Activated T-cell treated with anti-CD3 and anti-CD28 coated beads, Interleukin-2, amount 50 U/mL, for 4 hours (primary cell): Measurements from ENCODE around the gene TACC3. TPM values are rescaled to one million over a fixed set of nuclear protein-coding genes. Genes with fewer than 3 reads are reported as not detected.
A peak's percentile ranks its signal among the peaks of the same experiment; 100 is the strongest.

Experiments
- ATAC-seq, 2 donors: fragments of 200-7000 bp; cut with Tn5 transposase; one replicate each; pipeline ENCODE4 v1.10.0; 2021
- DNase-seq: peaks from one replicate; pipeline ENCODE4 v3.0.0-alpha.2; 2020
- H3K27me3 Mint-ChIP-seq: one replicate; pipeline ENCODE4 v1.8.0; 2021; ENCODE audit warnings: low read depth, mixed read lengths
- H3K36me3 Mint-ChIP-seq: one replicate; pipeline ENCODE4 v1.8.0; 2022; ENCODE audit warnings: mixed read lengths; ENCODE audit not compliant: insufficient read depth
- H3K4me1 Mint-ChIP-seq: one replicate; pipeline ENCODE4 v1.8.0; 2021; ENCODE audit warnings: low read depth, mixed read lengths
- H3K4me3 Mint-ChIP-seq: one replicate; pipeline ENCODE4 v1.8.0; 2021; ENCODE audit warnings: mild to moderate bottlenecking, moderate library complexity, mixed read lengths
- H3K9me3 Mint-ChIP-seq: one replicate; pipeline ENCODE4 v1.8.0; 2021; ENCODE audit warnings: mixed read lengths
- total RNA-seq, 3 donors: library from RNA; stranded (reverse); gene quantifications; one replicate each; pipeline ENCODE4 v1.2.1, GENCODE V29; 2021

TACC3 gene
- total RNA-seq, 3 donors from 2014 or later: 53.1 to 75.0 (median 69.3) TPM

DNA sequence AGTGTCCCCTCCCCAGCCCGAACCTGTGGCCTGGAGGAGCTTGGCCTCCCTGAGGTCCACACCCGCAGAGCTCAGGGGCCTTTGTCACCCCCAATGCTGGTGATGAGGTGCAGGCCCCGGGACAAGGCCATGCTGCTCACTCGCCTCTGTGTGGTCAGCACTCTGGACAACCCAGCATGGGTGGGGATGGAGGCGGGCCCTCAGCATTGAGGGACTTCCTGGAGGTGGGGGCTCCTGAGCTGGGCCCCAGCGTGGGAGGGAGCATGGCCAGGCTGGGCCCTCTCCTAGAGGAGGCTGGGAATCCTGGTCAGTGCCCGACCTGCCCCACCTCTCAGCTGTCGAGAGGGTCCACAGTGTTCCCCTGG, 30.6 kb downstream of the TACC3 start:
- no peaks in the 10 kb centered on the region for H3K27me3 Mint-ChIP-seq
- H3K36me3 Mint-ChIP-seq: no peaks in the 10 kb centered on the region
- no peaks in the 10 kb centered on the region for H3K9me3 Mint-ChIP-seq
- no peak for ATAC-seq
- H3K4me3 Mint-ChIP-seq: no peak overlapping the region
- no peaks in the 10 kb centered on the region for H3K4me1 Mint-ChIP-seq
- DNase-seq: no peak

DNA sequence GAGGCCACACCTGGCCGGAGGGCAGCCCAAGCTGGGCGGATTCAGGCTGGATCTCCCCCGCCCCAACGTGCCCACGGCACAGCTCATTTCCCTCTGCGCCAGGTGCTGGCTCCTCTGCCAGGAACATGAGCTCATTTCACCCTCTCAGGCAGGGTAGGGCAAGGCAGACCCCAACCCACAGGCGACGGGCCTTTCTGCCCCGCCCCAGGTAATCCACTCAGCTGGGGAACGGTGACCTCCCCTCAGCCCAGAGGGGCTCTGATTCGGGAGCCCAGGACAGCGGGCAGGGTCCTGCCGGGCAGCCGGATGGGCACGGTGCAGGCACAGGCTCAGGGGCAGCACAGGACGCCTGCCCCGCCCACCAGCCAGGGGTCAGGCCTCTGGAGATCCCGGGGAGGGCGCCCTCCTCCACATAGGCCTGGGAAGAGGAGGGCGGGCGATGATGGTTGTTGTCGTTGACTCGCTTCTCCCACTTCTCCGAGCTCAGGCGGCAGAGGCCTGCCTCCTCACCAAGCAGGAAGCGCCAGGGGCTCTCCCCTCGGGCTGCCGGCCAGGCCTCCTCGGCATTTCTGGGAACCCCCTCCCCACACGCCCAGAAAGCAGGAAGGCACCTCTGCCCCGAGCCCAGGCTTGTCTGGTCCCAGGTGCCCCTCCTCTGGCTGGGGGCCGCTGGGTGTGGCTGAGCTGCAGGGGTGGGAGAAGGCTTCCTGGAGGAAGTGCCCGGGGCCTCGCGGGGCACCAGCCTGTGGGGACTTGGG, 31.1 kb downstream of the TACC3 start:
- H3K9me3 Mint-ChIP-seq: no peaks in the 10 kb centered on the region
- no peak overlapping the region for H3K4me3 Mint-ChIP-seq
- no peaks in the 10 kb centered on the region for H3K36me3 Mint-ChIP-seq
- no peaks in the 10 kb centered on the region for H3K27me3 Mint-ChIP-seq
- DNase-seq (no peak), ATAC-seq (peak; percentile 12 to 21)
- H3K4me1 Mint-ChIP-seq: no peaks in the 10 kb centered on the region

DNA sequence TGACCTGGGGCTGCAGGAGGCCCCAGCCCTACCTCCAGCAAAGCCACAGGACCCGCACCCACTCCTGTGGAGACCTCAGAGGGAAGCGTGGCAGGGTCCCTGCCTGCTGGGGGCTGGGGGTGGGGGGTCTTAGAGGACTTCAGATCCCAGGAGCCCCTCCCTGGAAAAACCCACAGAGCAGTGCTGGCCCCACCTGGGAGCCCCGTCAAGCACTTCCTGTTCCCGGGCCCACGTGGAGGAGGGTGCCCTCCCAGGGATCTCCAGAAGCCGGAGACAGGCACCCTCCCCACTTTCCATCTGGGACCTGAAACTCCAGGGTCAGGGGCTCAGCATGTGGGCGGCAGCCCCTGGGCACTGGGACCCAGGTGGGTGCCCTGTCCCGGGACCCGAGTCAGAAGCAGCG, 32.0 kb downstream of the TACC3 start:
- H3K4me3 Mint-ChIP-seq: no peak overlapping the region
- no peaks in the 10 kb centered on the region for H3K36me3 Mint-ChIP-seq
- DNase-seq (no peak), ATAC-seq (no peak)
- H3K27me3 Mint-ChIP-seq: no peaks in the 10 kb centered on the region
- no peaks in the 10 kb centered on the region for H3K9me3 Mint-ChIP-seq
- no peaks in the 10 kb centered on the region for H3K4me1 Mint-ChIP-seq

DNA sequence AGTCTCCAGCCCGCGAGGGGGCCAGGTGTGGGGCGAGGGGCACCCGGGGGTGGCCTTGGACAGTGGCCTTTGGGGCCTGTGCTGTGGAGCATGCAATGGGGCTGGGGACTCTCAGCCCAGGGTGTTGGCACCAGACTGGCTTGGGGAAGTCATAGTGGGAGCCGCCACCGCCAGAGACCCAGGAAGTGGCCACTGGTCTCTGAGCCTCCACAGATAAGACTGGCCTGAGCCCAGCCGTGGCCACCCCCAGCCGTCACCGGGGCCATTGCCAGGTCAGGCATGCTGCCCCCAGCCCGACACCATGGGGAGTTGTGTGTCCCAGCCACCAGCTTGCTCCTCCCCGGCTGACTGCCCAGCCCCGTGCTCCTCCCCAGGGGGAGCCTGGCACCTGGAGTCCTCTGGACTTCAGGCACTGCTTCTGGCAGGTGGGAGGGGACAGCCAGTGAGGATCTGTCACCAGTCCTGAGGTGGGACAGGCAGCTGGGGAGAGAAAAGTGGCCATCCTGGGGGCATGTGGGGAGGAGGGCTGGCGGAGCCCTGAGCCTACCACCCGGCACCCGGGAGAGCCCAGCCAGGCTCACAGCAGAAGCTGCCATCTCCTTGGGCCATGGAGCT, 32.5 kb downstream of the TACC3 start:
- H3K4me1 Mint-ChIP-seq: no peaks in the 10 kb centered on the region
- no peak overlapping the region for H3K4me3 Mint-ChIP-seq
- no peaks in the 10 kb centered on the region for H3K27me3 Mint-ChIP-seq
- no peak for ATAC-seq
- no peaks in the 10 kb centered on the region for H3K9me3 Mint-ChIP-seq
- no peak for DNase-seq
- H3K36me3 Mint-ChIP-seq: no peaks in the 10 kb centered on the region

DNA sequence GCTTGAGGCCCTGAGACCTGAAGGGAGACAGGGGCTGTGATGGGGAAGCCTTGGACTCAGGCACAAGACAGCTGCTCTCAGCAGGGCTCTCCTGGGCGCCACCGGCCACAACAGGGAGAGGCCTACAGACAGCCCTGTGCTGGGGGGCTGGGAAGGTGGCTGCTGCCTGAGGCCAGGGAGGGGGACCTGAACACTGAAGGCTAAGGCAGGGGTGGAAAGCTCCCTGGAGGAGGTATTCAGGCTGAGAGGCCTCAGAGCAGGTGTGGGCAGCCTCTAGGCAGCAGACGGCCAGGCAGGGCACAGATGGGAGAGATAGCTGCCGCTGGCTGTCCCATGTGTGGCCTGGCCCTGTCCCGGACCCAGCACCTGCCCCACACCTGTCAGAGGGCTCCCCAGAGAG, 33.0 kb downstream of the TACC3 start:
- Mint-ChIP-seq H3K27me3 (no peaks in the 10 kb centered on the region), H3K4me3 (no peak overlapping the region), H3K9me3 (no peaks in the 10 kb centered on the region), H3K36me3 (no peaks in the 10 kb centered on the region), H3K4me1 (no peaks in the 10 kb centered on the region)
- no peak for DNase-seq
- ATAC-seq: no peak

DNA sequence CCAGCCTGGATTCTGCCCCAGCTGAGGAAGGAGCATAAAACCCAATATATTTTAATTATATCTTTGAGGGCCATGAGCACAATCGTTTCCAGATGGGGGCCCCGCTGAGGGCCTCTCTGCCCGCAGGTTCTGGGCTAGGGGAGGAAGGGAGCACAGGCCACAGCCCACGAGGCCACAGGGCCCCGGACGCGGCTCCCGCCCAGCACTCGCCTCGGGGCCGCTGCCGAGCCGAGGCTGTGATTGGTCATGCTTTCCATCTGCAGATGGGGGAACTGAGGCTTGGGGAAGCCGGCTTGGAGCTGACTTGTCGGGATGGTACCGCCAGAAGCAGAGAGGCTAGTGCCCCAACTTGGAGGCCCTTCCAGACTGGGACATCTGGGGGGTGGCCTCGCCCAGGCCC, 34.0 kb downstream of the TACC3 start:
- Mint-ChIP-seq H3K9me3 (no peaks in the 10 kb centered on the region), H3K27me3 (no peaks in the 10 kb centered on the region), H3K4me3 (no peak overlapping the region), H3K4me1 (peaks cover 2% of the 10 kb centered on the region), H3K36me3 (no peaks in the 10 kb centered on the region)
- DNase-seq: no peak
- ATAC-seq: no peak

DNA sequence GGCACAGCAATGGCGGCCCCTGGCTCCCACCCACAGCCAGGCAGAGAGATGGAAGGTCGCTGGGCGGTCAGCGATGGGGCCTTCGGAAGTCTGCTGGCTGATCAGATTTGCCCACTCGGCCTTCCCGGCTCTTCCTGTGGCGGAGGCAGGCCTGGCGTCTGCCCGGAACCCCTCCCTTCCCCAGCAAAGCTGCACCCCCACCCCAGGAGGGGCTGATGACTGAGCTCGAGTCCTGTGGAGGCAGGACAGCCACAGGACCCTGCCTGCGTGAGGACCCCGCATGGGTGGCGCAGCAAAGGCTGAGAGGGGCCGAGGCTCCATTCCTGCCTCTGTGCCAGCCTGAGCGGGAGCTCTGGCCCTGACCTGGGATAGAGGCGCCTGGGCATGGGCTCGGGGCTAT, 34.8 kb downstream of the TACC3 start:
- ATAC-seq (no peak), DNase-seq (no peak)
- Mint-ChIP-seq H3K4me1 (peaks cover 2% of the 10 kb centered on the region), H3K36me3 (no peaks in the 10 kb centered on the region), H3K9me3 (no peaks in the 10 kb centered on the region), H3K4me3 (no peak overlapping the region), H3K27me3 (no peaks in the 10 kb centered on the region)

DNA sequence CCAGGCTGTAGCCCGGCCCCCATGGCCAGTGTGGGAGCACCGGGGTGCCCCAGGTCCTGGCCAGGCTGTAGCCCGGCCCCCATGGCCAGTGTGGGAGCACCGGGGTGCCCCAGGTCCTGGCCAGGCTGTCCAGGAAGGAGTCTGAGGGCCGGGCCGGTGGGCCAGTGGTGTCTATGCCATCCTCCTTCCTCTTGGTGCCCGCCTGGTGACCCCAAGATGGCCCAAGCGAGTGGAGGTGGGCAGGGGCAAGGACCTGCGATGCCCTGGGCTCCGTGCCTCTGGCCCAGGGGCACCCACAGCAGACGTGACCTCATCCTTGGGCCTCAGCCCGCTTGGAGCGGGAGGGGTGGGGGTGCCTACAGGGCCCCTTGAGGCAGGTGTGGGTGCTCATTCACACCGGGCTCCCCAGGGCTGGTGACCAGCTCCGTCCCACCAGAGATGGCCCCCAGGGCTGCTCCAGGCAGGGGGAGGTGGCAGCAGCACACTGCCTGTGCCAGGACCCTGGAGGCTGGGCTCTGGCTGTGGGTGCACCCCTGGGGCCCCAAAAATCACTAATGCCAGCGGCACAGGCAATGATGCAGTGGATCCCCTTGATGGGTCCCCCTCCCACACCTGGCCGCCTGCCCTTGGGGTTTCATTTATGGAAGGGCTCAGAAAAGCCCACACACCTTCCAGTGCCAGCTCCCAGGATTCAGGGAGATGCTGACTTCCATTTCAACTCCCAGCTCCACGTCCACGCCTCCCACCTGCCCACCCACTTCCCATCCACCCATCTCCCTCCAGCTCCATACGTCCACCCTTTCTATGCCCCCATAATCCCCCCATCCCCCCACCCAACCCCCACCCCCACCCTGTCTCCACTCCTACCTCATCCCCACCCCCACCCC, 35.8 kb downstream of the TACC3 start:
- no peak overlapping the region for H3K4me3 Mint-ChIP-seq
- DNase-seq: no peak
- no peaks in the 10 kb centered on the region for H3K36me3 Mint-ChIP-seq
- no peak for ATAC-seq
- H3K4me1 Mint-ChIP-seq: peaks cover 2% of the 10 kb centered on the region
- no peaks in the 10 kb centered on the region for H3K27me3 Mint-ChIP-seq
- no peaks in the 10 kb centered on the region for H3K9me3 Mint-ChIP-seq

DNA sequence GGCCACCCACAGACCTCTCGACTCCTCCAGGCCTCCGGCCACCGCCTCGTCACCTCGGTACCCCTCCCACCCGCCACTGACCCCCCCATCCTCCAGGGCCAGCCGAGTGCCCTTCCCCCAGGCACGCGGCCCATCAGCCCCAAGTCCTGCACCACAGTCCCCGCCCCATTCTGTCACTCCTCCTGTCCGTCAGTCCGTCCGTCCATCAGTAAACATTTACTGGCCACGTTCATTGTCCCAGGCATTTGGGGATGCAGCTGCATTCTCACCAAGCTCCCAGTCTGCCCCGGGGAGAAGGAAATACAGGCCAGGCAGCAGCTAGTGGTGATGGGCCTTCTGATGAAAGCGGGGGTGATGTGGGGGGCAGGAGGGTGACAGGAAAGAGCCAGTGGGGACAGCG, 36.5 kb downstream of the TACC3 start:
- DNase-seq (no peak), ATAC-seq (no peak)
- Mint-ChIP-seq H3K36me3 (no peaks in the 10 kb centered on the region), H3K4me3 (no peak overlapping the region), H3K9me3 (no peaks in the 10 kb centered on the region), H3K27me3 (peaks cover 2% of the 10 kb centered on the region), H3K4me1 (peaks cover 2% of the 10 kb centered on the region)

DNA sequence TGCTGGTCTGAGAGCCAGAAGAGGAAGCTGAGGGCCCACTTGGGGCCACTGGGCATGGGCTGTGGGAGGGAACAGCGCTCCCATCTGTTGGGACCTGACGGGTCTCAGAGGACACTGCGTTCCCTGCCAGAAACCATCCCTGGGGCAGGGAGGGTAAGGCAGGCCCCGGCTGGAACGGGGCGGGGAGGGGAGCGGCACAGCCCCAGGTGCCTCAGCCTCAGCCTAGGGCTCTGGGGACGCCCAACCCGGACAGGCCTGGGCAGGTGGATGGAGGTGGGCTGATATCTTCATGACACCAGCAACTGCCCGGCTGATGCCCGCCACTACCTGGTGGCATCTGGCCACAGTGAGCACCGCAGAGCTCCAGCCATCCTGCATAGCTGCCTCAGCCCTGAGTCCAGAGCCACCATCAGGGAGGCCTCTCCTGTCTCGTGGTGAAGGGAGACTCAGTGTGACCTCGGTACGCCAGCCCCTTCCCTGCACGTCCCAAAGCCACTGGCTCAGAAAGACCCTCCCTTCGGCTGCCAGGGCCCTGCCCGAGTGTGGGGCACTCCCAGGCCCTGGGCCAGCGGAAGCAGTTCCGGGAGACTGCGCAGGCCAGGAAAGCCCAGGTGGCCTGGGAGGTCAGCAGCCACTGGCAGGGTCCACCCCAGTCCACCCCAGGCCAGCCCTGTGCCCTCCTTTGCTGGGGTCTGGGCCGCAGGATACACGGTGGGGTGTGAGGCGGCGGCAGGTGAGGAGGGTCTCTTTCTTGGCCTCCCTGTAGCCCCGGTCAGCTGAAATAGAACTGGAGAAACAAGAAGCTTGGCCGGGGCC, 37.2 kb downstream of the TACC3 start:
- no peak overlapping the region for H3K4me3 Mint-ChIP-seq
- peaks cover 5% of the 10 kb centered on the region for H3K27me3 Mint-ChIP-seq
- DNase-seq (no peak), ATAC-seq (no peak)
- no peaks in the 10 kb centered on the region for H3K9me3 Mint-ChIP-seq
- H3K4me1 Mint-ChIP-seq: peaks cover 2% of the 10 kb centered on the region
- no peaks in the 10 kb centered on the region for H3K36me3 Mint-ChIP-seq

DNA sequence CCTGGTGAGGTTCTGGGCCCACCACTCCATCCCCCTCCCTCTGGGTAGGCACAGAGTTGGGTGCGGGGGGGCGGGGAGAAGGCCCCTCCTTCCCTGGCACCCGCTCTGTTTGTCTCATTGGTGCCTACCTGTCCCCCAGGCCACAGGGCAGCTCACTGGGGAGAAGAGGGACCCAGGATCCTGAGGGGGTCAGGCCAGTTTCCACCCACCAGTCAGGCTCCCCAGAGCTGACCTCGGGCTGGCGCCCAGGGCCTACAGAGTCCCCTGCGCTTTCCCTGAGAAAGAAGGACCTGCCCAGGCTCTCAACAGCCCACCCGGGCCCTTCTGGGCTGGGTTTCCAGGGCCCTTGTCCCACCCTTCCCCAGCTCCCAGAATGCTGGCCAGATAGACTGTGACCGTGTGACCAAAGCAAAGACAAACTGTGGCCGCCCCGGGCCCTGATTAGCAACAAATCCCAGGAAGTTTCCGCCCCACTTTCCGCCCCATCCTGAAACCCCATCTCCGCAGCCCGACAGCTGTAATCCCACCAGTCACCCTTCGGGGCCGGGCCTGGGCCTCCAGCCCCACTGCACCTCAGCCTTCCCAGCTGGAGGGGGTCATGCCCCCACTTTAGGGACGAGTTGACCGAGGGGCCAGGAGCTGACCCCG, 38.0 kb downstream of the TACC3 start:
- peaks cover 2% of the 10 kb centered on the region for H3K4me1 Mint-ChIP-seq
- H3K4me3 Mint-ChIP-seq: no peak overlapping the region
- H3K36me3 Mint-ChIP-seq: no peaks in the 10 kb centered on the region
- H3K27me3 Mint-ChIP-seq: peaks cover 10% of the 10 kb centered on the region
- DNase-seq: no peak
- no peak for ATAC-seq
- H3K9me3 Mint-ChIP-seq: no peaks in the 10 kb centered on the region

DNA sequence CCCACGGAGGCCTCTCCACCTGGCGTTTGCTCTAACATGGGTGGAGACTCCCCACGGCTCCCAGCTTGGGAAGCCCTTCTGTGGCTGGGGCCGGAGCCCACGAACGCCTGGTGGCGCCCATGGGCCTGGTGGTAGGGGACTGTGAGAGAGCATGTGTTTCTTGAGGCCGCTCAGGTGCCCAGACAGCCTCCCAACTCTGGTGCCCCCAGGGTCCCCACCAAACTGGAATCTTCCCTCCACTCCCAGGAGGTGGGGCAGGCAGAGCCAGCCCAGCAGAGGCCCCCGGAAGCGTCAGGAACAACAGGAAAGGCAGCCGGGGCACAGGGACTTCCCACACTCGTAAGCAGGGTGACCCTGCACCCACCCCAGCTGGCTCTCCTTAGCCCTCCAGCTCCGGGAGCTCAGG, 38.5 kb downstream of the TACC3 start:
- no peaks in the 10 kb centered on the region for H3K9me3 Mint-ChIP-seq
- H3K4me1 Mint-ChIP-seq: peaks cover 2% of the 10 kb centered on the region
- no peaks in the 10 kb centered on the region for H3K36me3 Mint-ChIP-seq
- DNase-seq: no peak
- no peak overlapping the region for H3K4me3 Mint-ChIP-seq
- ATAC-seq: no peak
- peaks cover 11% of the 10 kb centered on the region for H3K27me3 Mint-ChIP-seq

DNA sequence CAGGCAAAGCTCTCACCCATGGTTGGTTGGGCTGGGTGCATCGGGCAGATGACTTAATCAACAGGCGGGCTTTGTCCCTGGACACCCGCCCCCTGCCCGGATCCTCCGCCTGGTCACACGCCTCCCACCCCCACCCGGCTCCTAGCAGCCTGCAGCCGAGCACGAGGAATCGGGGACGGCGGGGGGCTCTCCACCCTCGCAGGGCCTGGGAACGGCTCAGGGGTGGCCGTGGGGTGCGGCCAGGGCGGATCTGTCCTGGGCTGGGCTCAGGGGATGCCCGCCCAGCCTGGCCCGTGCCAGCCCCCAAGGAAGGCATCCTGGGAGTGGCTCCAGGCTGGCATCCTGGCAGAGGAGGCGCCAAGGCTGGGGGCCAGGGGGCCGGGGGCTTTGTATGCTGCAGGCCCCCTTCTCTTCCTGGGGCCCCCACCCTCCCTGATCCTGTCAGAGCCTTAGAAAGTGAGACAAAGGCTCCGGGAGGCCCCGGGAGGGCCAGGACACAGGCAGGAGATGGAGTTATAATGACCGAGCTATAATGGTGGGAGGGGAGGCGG, 39.3 kb downstream of the TACC3 start:
- Mint-ChIP-seq H3K9me3 (no peaks in the 10 kb centered on the region), H3K36me3 (no peaks in the 10 kb centered on the region), H3K27me3 (peaks cover 19% of the 10 kb centered on the region), H3K4me1 (peaks cover 2% of the 10 kb centered on the region), H3K4me3 (no peak overlapping the region)
- ATAC-seq: no peak
- no peak for DNase-seq
